A549 treated with AZD2906 at 1 μM for 4 hours (cell line): ENCODE measurements around the gene POLE4. TPM values are rescaled to one million over a fixed set of nuclear protein-coding genes. Genes with fewer than 3 reads are reported as not detected.

ENCODE experiments used
- total RNA-seq: library from RNA; stranded (reverse); fragments of 200-300 nt; extraction: Qiagen RNA extraction; gene quantifications from 5 replicates; pipeline ENCODE4 v1.2.3, GENCODE V29; 2022

Gene POLE4
- 89.2 to 167 TPM (median 153 TPM) in 5 replicates for total RNA-seq

DNA sequence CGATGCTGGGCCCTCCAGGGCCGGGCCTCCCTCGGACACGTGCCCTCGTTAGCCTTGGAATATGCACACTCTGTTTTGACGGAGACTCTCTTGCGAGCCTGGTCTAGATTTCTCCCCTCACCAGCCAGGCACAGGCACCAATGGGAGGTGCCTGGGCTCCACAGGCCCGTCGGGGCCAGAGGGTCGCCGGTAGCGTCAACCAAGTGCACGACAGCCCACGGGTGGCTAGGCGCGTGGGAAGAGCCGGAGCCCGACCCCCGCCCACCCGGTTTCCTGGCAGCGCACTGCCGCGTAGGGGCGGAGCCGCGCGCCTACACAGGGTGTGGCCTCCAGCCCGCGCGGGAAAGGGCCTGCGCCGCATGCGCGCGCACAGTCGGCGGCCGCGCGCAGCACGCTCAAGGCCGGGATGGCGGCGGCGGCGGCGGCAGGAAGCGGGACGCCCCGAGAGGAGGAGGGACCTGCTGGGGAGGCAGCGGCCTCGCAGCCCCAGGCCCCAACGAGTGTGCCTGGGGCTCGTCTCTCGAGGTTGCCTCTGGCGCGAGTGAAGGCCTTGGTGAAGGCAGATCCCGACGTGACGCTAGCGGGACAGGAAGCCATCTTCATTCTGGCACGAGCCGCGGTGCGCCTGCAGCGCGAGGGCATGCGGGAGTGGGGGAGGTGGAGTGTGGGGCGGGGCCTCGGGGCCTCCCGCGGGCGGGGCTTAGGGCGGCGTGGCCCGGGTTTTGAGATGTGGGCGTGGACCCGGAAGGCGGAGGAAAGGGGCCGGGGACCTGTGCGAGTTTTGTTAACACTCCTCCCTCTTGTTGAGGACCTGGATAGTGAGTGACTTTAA is at the start of gene POLE4:
TSS of gene POLE4 (plus strand) at position 370 of the 832 bp plus-strand sequence. CDS start at position 407, 37 bp downstream.

Other genes starting within 250 kb of the POLE4 start
- 0.76 to 1.2 TPM (median 0.84 TPM) in 5 replicates for gene HK2, start 124.5 kb upstream of the POLE4 start, total RNA-seq
- 0.02 to 0.13 TPM (median 0.05 TPM) in 5 replicates for gene TACR1, start 240.9 kb downstream of the POLE4 start, total RNA-seq